HepG2 (cell line): Measurements from ENCODE around the gene CNTN5. TPM values are rescaled to one million over a fixed set of nuclear protein-coding genes. Genes with fewer than 3 reads are reported as not detected.

ENCODE experiments used
- CREB1 ChIP-seq, 2 experiments: fragments of 450-650 bp in 1 of 2; IDR thresholded peaks; 2 replicates each; pipeline ENCODE4 v1.6.1; 2016 to 2017; ENCODE audit warnings: control low read depth in 1 of 2, mild to moderate bottlenecking in 1 of 2, missing compliant biosample characterization in 1 of 2, missing genetic modification characterization in 1 of 2
- LBX2 ChIP-seq: sonication (generic); formaldehyde crosslinking; IDR thresholded peaks from 2 replicates; pipeline ENCODE4 v1.5.0; 2020; ENCODE audit warnings: missing genetic modification reagents, mild to moderate bottlenecking, borderline replicate concordance
- NFAT5 ChIP-seq: sonication (generic); formaldehyde crosslinking; IDR thresholded peaks from 2 replicates; pipeline ENCODE4 v1.4.0; 2020; ENCODE audit warnings: missing genetic modification reagents
- ONECUT2 ChIP-seq: sonication (generic); formaldehyde crosslinking; IDR thresholded peaks from 2 replicates; pipeline ENCODE4 v1.4.0; 2020; ENCODE audit warnings: missing genetic modification reagents
- RFXAP ChIP-seq: sonication (generic); formaldehyde crosslinking; IDR thresholded peaks from 2 replicates; pipeline ENCODE4 v1.4.0; 2020; ENCODE audit warnings: missing genetic modification reagents, borderline replicate concordance
- TAF15 ChIP-seq: fragments of 200-400 bp; formaldehyde crosslinking; IDR thresholded peaks from one replicate; pipeline ENCODE4 v1.6.1; 2018; ENCODE audit warnings: mild to moderate bottlenecking, low read depth, low read length; ENCODE audit not compliant: poor library complexity, severe bottlenecking
- TP53 ChIP-seq: sonication (generic); formaldehyde crosslinking; conservative IDR thresholded peaks from 2 replicates; pipeline ENCODE4 v1.4.0; 2020; ENCODE audit warnings: missing genetic modification reagents
- TRIM24 ChIP-seq: sonication (generic); formaldehyde crosslinking; IDR thresholded peaks from 2 replicates; pipeline ENCODE4 v1.8.0; 2022; ENCODE audit warnings: mild to moderate bottlenecking, missing genetic modification reagents
- ZNF318 ChIP-seq: sonication (generic); formaldehyde crosslinking; IDR thresholded peaks from 2 replicates; pipeline ENCODE4 v1.4.0; 2020; ENCODE audit warnings: mild to moderate bottlenecking, missing genetic modification reagents
- ZNF703 ChIP-seq: sonication (generic); formaldehyde crosslinking; IDR thresholded peaks from 2 replicates; pipeline ENCODE4 v1.5.1; 2020; ENCODE audit warnings: missing genetic modification reagents, mild to moderate bottlenecking, moderate library complexity, borderline replicate concordance
- ZNF839 ChIP-seq: sonication (generic); formaldehyde crosslinking; IDR thresholded peaks from 2 replicates; pipeline ENCODE4 v1.4.0; 2020; ENCODE audit warnings: missing genetic modification reagents, mild to moderate bottlenecking, borderline replicate concordance
- polyA plus RNA-seq, 8 experiments: library from polyadenylated mRNA; depleted of rRNA in 3 of 8; stranded (reverse) in 7 of 8; unstranded in 1 of 8; fragments of >200 nt; fragmentation: Illumina TruSeq in 4 of 8; extraction: Trizol in 4 of 8; gene quantifications; 2 replicates each; pipeline versions ENCODE4 v1.2.1 to v1.2.3, GENCODE V29; 2011 to 2016; ENCODE audit warnings: low read depth in 4 of 8, missing spikeins in 1 of 8, mixed read lengths in 1 of 8; ENCODE audit not compliant: insufficient read depth in 1 of 8
- total RNA-seq, 5 experiments: library from RNA; depleted of rRNA; stranded (reverse); fragments of >200 nt; fragmentation: Illumina TruSeq; extraction: Trizol; gene quantifications; 2 replicates each; pipeline ENCODE4 v1.2.3, GENCODE V29; 2016; ENCODE audit warnings: low read depth in 1 of 5

The CNTN5 gene
- total and polyA plus RNA-seq, 2 of the 13 experiments (the other 11 are each of a cell fraction or from before 2014, with no cell fraction given), result not detected

- no peak for TF ChIP-seq LBX2 (CRISPR knock-in tag)
- TF ChIP-seq ZNF839 (CRISPR knock-in tag), result no peak
- no peak for TF ChIP-seq CREB1 (IDR thresholded peaks at IDR 0.05)
- TF ChIP-seq CREB1 (CRISPR knock-in tag; IDR thresholded peaks at IDR 0.05), result no peak
- TF ChIP-seq TRIM24, result no peak
- TF ChIP-seq ONECUT2, result no peak
- TF ChIP-seq TAF15, result no peak
- TF ChIP-seq RFXAP (CRISPR knock-in tag), result no peak
- TF ChIP-seq TP53 (CRISPR knock-in tag), result no peak
- no peak for TF ChIP-seq ZNF703
- no peak for TF ChIP-seq NFAT5 (CRISPR knock-in tag)
- no peak for TF ChIP-seq ZNF318 (CRISPR knock-in tag)
Measured at GRCh38 chr11:100340466-100341319, 1319.9 kb downstream of the CNTN5 start (continued).
